GM19351 (cell line): ENCODE results near the gene BLACAT1.
"Not testable (repeated sequence)": the region's sequence is repeated elsewhere in the genome, so short reads cannot be mapped to it uniquely, and the experiment has no call there.

Experiments used
- ATAC-seq: cut with Tn5 transposase; IDR thresholded peaks from one replicate; pipeline ENCODE4 v1.9.1; 2021; ENCODE audit warnings: mild to moderate bottlenecking, moderate library complexity; ENCODE audit not compliant: unreplicated experiment

Gene BLACAT1

GRCh38 chr1:205484985-205485967 lies 29.4 kb upstream of the BLACAT1 start:
- peak; percentile 52 for ATAC-seq

- ATAC-seq = no peak
Measured at GRCh38 chr1:205483372-205483771, 27.5 kb upstream of the BLACAT1 start.

GRCh38 chr1:205482587-205482986 lies 26.7 kb upstream of the BLACAT1 start:
- not testable (repeated sequence) for ATAC-seq

GRCh38 chr1:205481629-205482151 lies 25.8 kb upstream of the BLACAT1 start:
- no peak for ATAC-seq

GRCh38 chr1:205481218-205481617 lies 25.4 kb upstream of the BLACAT1 start:
- no peak for ATAC-seq

GRCh38 chr1:205480349-205480985 lies 24.6 kb upstream of the BLACAT1 start:
- ATAC-seq = peak; percentile 75

GRCh38 chr1:205478985-205479384 lies 23.1 kb upstream of the BLACAT1 start:
- not testable (repeated sequence) for ATAC-seq

GRCh38 chr1:205477759-205478247 lies 22.0 kb upstream of the BLACAT1 start:
- no peak for ATAC-seq

- ATAC-seq = no peak
Measured at GRCh38 chr1:205477121-205477758, 21.4 kb upstream of the BLACAT1 start.

- no peak for ATAC-seq
Measured at GRCh38 chr1:205476648-205477047, 20.8 kb upstream of the BLACAT1 start.

- ATAC-seq = no peak
Measured at GRCh38 chr1:205475855-205476254, 20.0 kb upstream of the BLACAT1 start.

GRCh38 chr1:205474571-205474970 lies 18.7 kb upstream of the BLACAT1 start:
- ATAC-seq = no peak

GRCh38 chr1:205473966-205474365 lies 18.1 kb upstream of the BLACAT1 start:
- ATAC-seq = no peak

- ATAC-seq = no peak
Measured at GRCh38 chr1:205473475-205473874, 17.6 kb upstream of the BLACAT1 start.

- ATAC-seq = no peak
Measured at GRCh38 chr1:205472737-205473441, 17.0 kb upstream of the BLACAT1 start.

GRCh38 chr1:205470131-205470530 lies 14.3 kb upstream of the BLACAT1 start:
- no peak for ATAC-seq

- no peak for ATAC-seq
Measured at GRCh38 chr1:205466595-205467220, 10.9 kb upstream of the BLACAT1 start.

GRCh38 chr1:205465392-205465791 lies 9.5 kb upstream of the BLACAT1 start:
- no peak for ATAC-seq

- no peak for ATAC-seq
Measured at GRCh38 chr1:205458777-205459566, 3.1 kb upstream of the BLACAT1 start.
